OCI-LY1 (cell line): Measurements from ENCODE around the gene MFSD11.

Experiments
- H2AFZ ChIP-seq: fragments of 200-600 bp; sonication (generic), shearing (Covaris generic); 2 replicates; pipeline ENCODE4 v1.6.0; 2014; ENCODE audit warnings: antibody characterized with exemption, mild to moderate bottlenecking, low read length
- H3F3A ChIP-seq: fragments of 200-600 bp; sonication (generic), shearing (Covaris generic); 2 replicates; pipeline ENCODE4 v1.6.0; 2014; ENCODE audit warnings: mild to moderate bottlenecking, antibody characterized with exemption, low read length, moderate library complexity; ENCODE audit not compliant: insufficient read depth
- H3K27ac ChIP-seq: fragments of 200-600 bp; sonication (generic); 2 replicates; pipeline ENCODE4 v1.5.1; 2014; ENCODE audit warnings: low read length, mixed run types, mild to moderate bottlenecking, low read depth; ENCODE audit not compliant: poor library complexity, severe bottlenecking
- H3K27me3 ChIP-seq: fragments of 200-600 bp; sonication (generic); 2 replicates; pipeline ENCODE4 v1.6.0; 2014; ENCODE audit warnings: antibody characterized with exemption, mild to moderate bottlenecking, low read length, moderate library complexity; ENCODE audit not compliant: insufficient read depth
- H3K36me3 ChIP-seq: fragments of 200-600 bp; sonication (generic); 2 replicates; pipeline ENCODE4 v1.6.1; 2014; ENCODE audit warnings: mild to moderate bottlenecking, antibody characterized with exemption, low read length, moderate library complexity, mixed read lengths; ENCODE audit not compliant: insufficient read depth
- H3K4me1 ChIP-seq: fragments of 200-600 bp; sonication (generic); 2 replicates; pipeline ENCODE4 v1.5.1; 2014; ENCODE audit warnings: mild to moderate bottlenecking, low read length, moderate library complexity; ENCODE audit not compliant: insufficient read depth, severe bottlenecking
- H3K4me2 ChIP-seq: fragments of 200-600 bp; sonication (generic), shearing (Covaris generic); 2 replicates; pipeline ENCODE4 v1.6.1; 2014; ENCODE audit warnings: low read length
- H3K4me3 ChIP-seq: fragments of 200-600 bp; sonication (generic); 2 replicates; pipeline ENCODE4 v1.5.1; 2014; ENCODE audit warnings: low read length, low read depth, mild to moderate bottlenecking, mixed read lengths; ENCODE audit not compliant: poor library complexity, severe bottlenecking
- H3K79me2 ChIP-seq: fragments of 200-600 bp; shearing (Covaris generic); 2 replicates; pipeline ENCODE4 v1.6.1; 2016; ENCODE audit warnings: mixed run types, low read length, mixed read lengths; ENCODE audit not compliant: insufficient read depth
- H3K9ac ChIP-seq: fragments of 200-600 bp; sonication (generic), shearing (Covaris generic); 2 replicates; pipeline ENCODE4 v1.6.1; 2014; ENCODE audit warnings: mild to moderate bottlenecking, low read length, mixed read lengths
- H3K9me2 ChIP-seq: fragments of 200-600 bp; sonication (generic), shearing (Covaris generic); 2 replicates; pipeline ENCODE4 v1.6.1; 2014; ENCODE audit warnings: low read depth, mild to moderate bottlenecking, low read length, mixed read lengths
- H3K9me3 ChIP-seq: fragments of 200-600 bp; shearing (Covaris generic); 2 replicates; pipeline ENCODE4 v1.6.1; 2014; ENCODE audit warnings: low read length, mixed read lengths
- H4K20me1 ChIP-seq: fragments of 200-600 bp; sonication (generic), shearing (Covaris generic); 2 replicates; pipeline ENCODE4 v1.6.0; 2016; ENCODE audit warnings: mild to moderate bottlenecking, low read length; ENCODE audit not compliant: insufficient read depth
- CTCF ChIP-seq: fragments of 200-600 bp; sonication (generic), shearing (Covaris generic); IDR thresholded peaks from 2 replicates; pipeline ENCODE4 v1.5.1; 2017; ENCODE audit warnings: mild to moderate bottlenecking, antibody characterized with exemption, low read length, moderate library complexity, mixed read lengths
- EZH2 ChIP-seq: fragments of 200-600 bp; sonication (generic), shearing (Covaris generic); IDR thresholded peaks from 2 replicates; pipeline ENCODE4 v1.8.0; 2017; ENCODE audit warnings: borderline replicate concordance, mixed run types, mild to moderate bottlenecking, antibody characterized with exemption, low read length, moderate library complexity, mixed read lengths

MFSD11 gene

DNA sequence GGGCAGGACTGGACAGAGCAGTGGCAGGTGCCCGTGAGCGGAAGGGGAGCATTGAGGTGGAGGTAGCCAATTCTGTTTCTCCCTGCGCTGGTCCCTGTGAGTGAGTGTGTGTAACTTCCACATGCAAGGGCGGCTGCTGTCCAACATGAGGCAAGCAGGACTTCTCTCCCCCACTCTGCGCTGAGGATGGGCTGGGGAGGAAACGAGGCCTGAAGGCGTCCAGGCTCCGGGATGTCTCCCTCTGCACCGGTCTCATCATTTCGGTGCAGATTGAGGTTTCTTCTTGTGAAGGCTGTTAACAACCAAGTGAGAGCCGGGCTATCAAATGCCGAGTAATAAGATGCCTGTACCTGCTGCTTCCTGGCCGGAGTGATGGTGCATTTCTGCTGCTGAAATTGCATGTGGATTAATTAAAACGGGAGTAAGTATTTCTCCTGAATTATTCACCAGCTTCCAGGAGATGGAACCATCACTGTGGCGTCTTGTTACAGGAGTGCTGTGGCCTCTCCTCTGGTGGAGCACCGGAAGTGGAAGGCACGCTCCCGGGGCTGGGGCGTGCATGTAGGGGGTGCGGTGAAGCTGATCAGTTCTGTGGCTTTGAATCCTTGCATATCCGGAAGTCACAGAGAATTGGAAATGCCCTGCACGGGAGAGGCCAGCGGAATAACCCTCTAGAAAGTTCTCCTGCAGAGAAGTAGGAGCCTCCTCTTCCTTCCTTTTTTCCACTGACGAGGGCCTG lies 88.6 kb downstream of the MFSD11 start:
- Histone ChIP-seq H3F3A (no peaks in the 10 kb centered on the region), H3K4me1 (no peaks in the 10 kb centered on the region), H3K9me3 (no peaks in the 10 kb centered on the region), H3K4me3 (no peak overlapping the region), H3K9me2 (no peaks in the 10 kb centered on the region), H3K9ac (no peak overlapping the region), H2AFZ (no peak overlapping the region), H4K20me1 (no peaks in the 10 kb centered on the region), H3K36me3 (no peaks in the 10 kb centered on the region), H3K27me3 (peaks cover 11% of the 10 kb centered on the region; the same call in 1 of the 2 replicates), H3K27ac (no peak overlapping the region), H3K79me2 (no peaks in the 10 kb centered on the region), H3K4me2 (no peak overlapping the region)
- TF ChIP-seq EZH2, result no peak
- TF ChIP-seq CTCF, result no peak

DNA sequence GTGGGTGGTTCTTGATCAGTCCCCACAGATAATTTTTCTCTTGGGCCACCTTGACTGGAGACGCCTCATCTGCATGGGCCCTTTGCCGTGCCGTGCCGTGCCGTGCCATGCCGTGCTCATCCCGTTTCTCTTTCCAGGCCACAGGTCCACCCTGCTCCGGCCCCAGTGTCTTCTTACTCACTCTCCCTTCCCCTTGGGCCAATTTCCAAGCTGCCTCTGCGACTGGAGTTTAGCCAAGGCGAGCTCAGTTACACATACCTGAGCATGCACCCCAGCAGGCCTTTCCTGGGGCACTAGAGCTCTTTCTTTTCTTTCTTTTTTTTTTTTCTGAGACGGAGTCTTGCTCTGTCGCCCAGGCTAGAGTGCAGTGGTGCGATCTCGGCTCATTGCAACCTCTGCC lies 89.8 kb downstream of the MFSD11 start:
- Histone ChIP-seq H3K4me2 (no peak overlapping the region), H3K36me3 (no peaks in the 10 kb centered on the region), H3K9ac (no peak overlapping the region), H3K9me3 (no peaks in the 10 kb centered on the region), H4K20me1 (no peaks in the 10 kb centered on the region), H3K79me2 (no peaks in the 10 kb centered on the region), H3K4me1 (no peaks in the 10 kb centered on the region), H3K4me3 (no peak overlapping the region), H3K27ac (no peak overlapping the region), H3F3A (no peaks in the 10 kb centered on the region), H2AFZ (no peak overlapping the region), H3K27me3 (peaks cover 11% of the 10 kb centered on the region; the same call in 1 of the 2 replicates), H3K9me2 (no peaks in the 10 kb centered on the region)
- TF ChIP-seq CTCF (no peak), EZH2 (no peak)
